ENCODE results near the gene TAPBP.
"Not testable (repeated sequence)": the region's sequence is repeated elsewhere in the genome, so short reads cannot be mapped to it uniquely, and the experiment has no call there.

Gene TAPBP

GRCh38 chr6:33296797-33297405 is 17.0 kb downstream of the TAPBP start:
- DNase-seq (ENCODE audit: low spot score), result no peak

- DNase-seq (ENCODE audit: low spot score), result no peak
Measured at GRCh38 chr6:33295621-33296369, 18.1 kb downstream of the TAPBP start.

- DNase-seq (ENCODE audit: low spot score), result no peak
Measured at GRCh38 chr6:33294086-33294823, 19.6 kb downstream of the TAPBP start.

GRCh38 chr6:33292996-33293682 is 20.7 kb downstream of the TAPBP start:
- DNase-seq (ENCODE audit: low spot score), result no peak

GRCh38 chr6:33290459-33290858 is 23.4 kb downstream of the TAPBP start:
- DNase-seq (ENCODE audit: low spot score), result no peak

- DNase-seq (ENCODE audit: low spot score), result no peak
Measured at GRCh38 chr6:33289784-33290315, 24.0 kb downstream of the TAPBP start.

- peak; percentile 96 for DNase-seq (ENCODE audit: low spot score)
Measured at GRCh38 chr6:33288921-33289783, 24.7 kb downstream of the TAPBP start, which contains the start of the genes PFDN6 and WDR46. Gene PFDN6, plus strand, starts transcription at chr6:33289601. Its CDS starts 256 bp downstream, at chr6:33289857. Gene WDR46, minus strand, starts transcription at chr6:33289239. Its CDS starts 69 bp downstream, at chr6:33289170.

GRCh38 chr6:33288141-33288920 is 25.5 kb downstream of the TAPBP start:
- no peak for DNase-seq (ENCODE audit: low spot score)

GRCh38 chr6:33286946-33287914 is 26.6 kb downstream of the TAPBP start:
- no peak for DNase-seq (ENCODE audit: low spot score)

GRCh38 chr6:33285214-33285613 is 28.7 kb downstream of the TAPBP start:
- not testable (repeated sequence) for DNase-seq (ENCODE audit: low spot score)

GRCh38 chr6:33280539-33280938 is 33.3 kb downstream of the TAPBP start:
- no peak for DNase-seq (ENCODE audit: low spot score)

- peak; percentile 71 for DNase-seq (ENCODE audit: low spot score)
Measured at GRCh38 chr6:33279971-33280511, 33.8 kb downstream of the TAPBP start.

- no peak for DNase-seq (ENCODE audit: low spot score)
Measured at GRCh38 chr6:33279257-33279695, 34.6 kb downstream of the TAPBP start.

GRCh38 chr6:33278810-33279209 is 35.1 kb downstream of the TAPBP start:
- DNase-seq (ENCODE audit: low spot score), result no peak

- DNase-seq (ENCODE audit: low spot score), result no peak
Measured at GRCh38 chr6:33278392-33278741, 35.5 kb downstream of the TAPBP start.

GRCh38 chr6:33277663-33278391 is 36.1 kb downstream of the TAPBP start:
- peak; percentile 66 for DNase-seq (ENCODE audit: low spot score)

GRCh38 chr6:33276864-33277662 is 36.8 kb downstream of the TAPBP start, which contains the start of gene B3GALT4:
Gene B3GALT4, plus strand, starts transcription at chr6:33277123. Its CDS starts 297 bp downstream, at chr6:33277420.
- peak; percentile 86 for DNase-seq (ENCODE audit: low spot score)
